ENCODE data around the gene RHOJ. TPM values are rescaled to one million over a fixed set of nuclear protein-coding genes. Genes with fewer than 3 reads are reported as not detected.

The RHOJ gene
- total and polyA plus RNA-seq, 9 of the 15 experiments (the other 6 are each of a cell fraction or from before 2014, with no cell fraction given) = not detected

GRCh38 chr14:63243646-63244045 is 39.4 kb downstream of the RHOJ start:
- Histone ChIP-seq H3K9me3 (replicated peaks; ENCODE audit: control insufficient read depth, insufficient read depth, low read depth, low read length) (no peaks in the 10 kb centered on the region), H2AFZ (ENCODE audit: low read depth, low read length) (no peak overlapping the region), H4K20me1 (replicated peaks; ENCODE audit: control insufficient read depth, insufficient read depth, low read length) (no peaks in the 10 kb centered on the region), H3K4me2 (ENCODE audit: insufficient read depth, low read length) (no peak overlapping the region), H3K4me1 (replicated peaks in 1 of 2; ENCODE audit: control insufficient read depth in 2 of 2, insufficient read depth in 2 of 2, low read length in 2 of 2) (no peaks in the 10 kb centered on the region), H3K4me3 (no peak overlapping the region), H3K27ac (ENCODE audit: extremely low read depth, low read depth, low read length) (no peak overlapping the region), H3K9me1 (ENCODE audit: control insufficient read depth, insufficient read depth, low read length) (no peaks in the 10 kb centered on the region), H3K27me3 (ENCODE audit: control insufficient read depth in 2 of 2, insufficient read depth in 2 of 2, low read length in 2 of 2) (no peaks in the 10 kb centered on the region), H3K9ac (ENCODE audit: insufficient read depth in 1 of 2, low read depth in 2 of 2, low read length in 2 of 2) (no peak overlapping the region), H3K36me3 (ENCODE audit: control insufficient read depth, insufficient read depth, low read length) (no peaks in the 10 kb centered on the region), H3K79me2 (ENCODE audit: control insufficient read depth, insufficient read depth, low read length) (no peaks in the 10 kb centered on the region)
- CTCF ChIA-PET (ENCODE audit: low intra/inter-chr PET ratio) = no interaction called here
- ATAC-seq (no peak), FAIRE-seq (no peak), DNase-seq (ENCODE audit: extremely low read depth in 1 of 4, low spot score in 3 of 4) (no peak)
- BruUV-seq (replicated peaks) = no TSS peak
- POLR2A ChIA-PET = no interaction called here
- WGBS (ENCODE audit: insufficient coverage, low coverage, missing lambda C conversion rate) = 2% methylated on average over 5 of the region's 5 CpGs
- intact Hi-C loops (cut with micrococcal nuclease) (no loop called here), in situ Hi-C loops (cut with MboI) (no loop called here)
- TF ChIP-seq ZNF239 (CRISPR knock-in tag; IDR thresholded peaks at IDR 0.05) = no peak
- no peak for TF ChIP-seq MNT (conservative IDR thresholded peaks at IDR 0.05)
- TF ChIP-seq THRAP3 (IDR thresholded peaks at IDR 0.05; ENCODE audit: borderline replicate concordance) = no peak
- TF ChIP-seq ZNF584 (CRISPR knock-in tag; IDR thresholded peaks at IDR 0.05; ENCODE audit: low read depth) = no peak
- TF ChIP-seq POLR3A (IDR thresholded peaks at IDR 0.05; ENCODE audit: borderline replicate concordance, extremely low read depth, insufficient read depth, insufficient read length) = no peak
- no peak for TF ChIP-seq MYBL2 (IDR thresholded peaks at IDR 0.05; ENCODE audit: low read depth)
- no peak for TF ChIP-seq MYBL2 (CRISPR knock-in tag; IDR thresholded peaks at IDR 0.05; ENCODE audit: borderline replicate concordance)
